PC-9 (cell line): Measurements from ENCODE around the gene PDLIM7.

Source experiments
- EZH2 ChIP-seq: fragments of 200-600 bp; sonication (generic); IDR thresholded peaks from 2 replicates; pipeline ENCODE4 v1.8.0; 2017; ENCODE audit warnings: antibody characterized with exemption, low read depth
- TF ChIP-seq, protein P1 (sequence below): fragments of 200-600 bp; sonication (generic); conservative IDR thresholded peaks from 2 replicates; pipeline ENCODE4 v1.6.1; 2017; ENCODE audit warnings: mixed run types, antibody characterized with exemption, mild to moderate bottlenecking, moderate library complexity

DNA sequence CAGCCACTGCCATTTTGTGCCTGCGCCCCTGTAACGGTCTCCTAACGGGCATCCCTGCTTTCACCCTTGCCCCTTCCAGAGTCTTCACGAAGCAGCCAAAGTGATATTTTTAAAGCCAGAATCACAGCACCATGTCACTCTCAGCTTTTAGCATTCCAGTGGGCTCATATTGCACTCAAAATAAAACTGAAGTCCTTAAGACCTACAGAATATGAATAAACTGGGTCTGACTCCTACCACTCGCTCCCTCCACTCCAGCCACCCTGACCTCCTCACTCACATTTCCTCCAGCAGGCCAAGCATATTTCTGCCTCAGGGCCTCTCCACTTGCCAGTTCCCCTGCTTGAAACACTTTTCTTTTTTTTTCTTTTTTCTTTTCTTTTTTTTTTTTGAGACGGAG, 2.4 kb upstream of the PDLIM7 start:
- TF ChIP-seq, protein P1, sequence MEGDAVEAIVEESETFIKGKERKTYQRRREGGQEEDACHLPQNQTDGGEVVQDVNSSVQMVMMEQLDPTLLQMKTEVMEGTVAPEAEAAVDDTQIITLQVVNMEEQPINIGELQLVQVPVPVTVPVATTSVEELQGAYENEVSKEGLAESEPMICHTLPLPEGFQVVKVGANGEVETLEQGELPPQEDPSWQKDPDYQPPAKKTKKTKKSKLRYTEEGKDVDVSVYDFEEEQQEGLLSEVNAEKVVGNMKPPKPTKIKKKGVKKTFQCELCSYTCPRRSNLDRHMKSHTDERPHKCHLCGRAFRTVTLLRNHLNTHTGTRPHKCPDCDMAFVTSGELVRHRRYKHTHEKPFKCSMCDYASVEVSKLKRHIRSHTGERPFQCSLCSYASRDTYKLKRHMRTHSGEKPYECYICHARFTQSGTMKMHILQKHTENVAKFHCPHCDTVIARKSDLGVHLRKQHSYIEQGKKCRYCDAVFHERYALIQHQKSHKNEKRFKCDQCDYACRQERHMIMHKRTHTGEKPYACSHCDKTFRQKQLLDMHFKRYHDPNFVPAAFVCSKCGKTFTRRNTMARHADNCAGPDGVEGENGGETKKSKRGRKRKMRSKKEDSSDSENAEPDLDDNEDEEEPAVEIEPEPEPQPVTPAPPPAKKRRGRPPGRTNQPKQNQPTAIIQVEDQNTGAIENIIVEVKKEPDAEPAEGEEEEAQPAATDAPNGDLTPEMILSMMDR: no peak
- no peak for TF ChIP-seq EZH2
